ENCODE data around the gene TMED1. TPM values are rescaled to one million over a fixed set of nuclear protein-coding genes. Genes with fewer than 3 reads are reported as not detected.

The TMED1 gene
- total and polyA plus RNA-seq, 10 donors: 13.1 to 30.5 (median 19.3) TPM

DNA sequence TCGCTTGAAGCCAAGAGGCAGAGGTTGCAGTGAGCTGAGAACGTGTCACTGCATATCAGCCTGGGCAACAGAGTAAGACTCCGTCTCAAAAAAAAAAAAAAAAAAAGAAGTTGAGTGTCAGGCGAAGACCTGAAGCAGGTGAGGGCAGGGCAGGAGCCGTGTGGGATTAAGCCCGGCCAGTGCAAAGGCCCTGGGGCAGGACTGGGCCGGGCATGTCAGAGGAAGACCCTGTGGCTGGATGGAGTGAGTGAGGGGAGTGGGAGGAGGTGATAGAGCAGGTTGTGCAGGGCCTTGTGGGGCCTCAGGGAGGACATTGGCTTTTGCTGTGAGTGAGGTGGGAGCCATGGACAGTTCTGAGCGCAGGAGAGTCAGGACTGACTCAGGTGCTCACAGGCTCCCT, 47.9 kb downstream of the TMED1 start:
- no peaks in the 10 kb centered on the region for H3K9me3 ChIP-seq
- TF ChIP-seq POLR2A (IDR thresholded peaks at IDR 0.05): no peak
- peak in 2 of 3 donors; percentile 17 to 46 for TF ChIP-seq POLR2AphosphoS5 (IDR thresholded peaks at IDR 0.05)
- intact Hi-C loops (cut with DNase I; ENCODE audit: low total_unique reads): no loop called here
- WGBS, 5 donors: 92 to 98% (median 96%) methylated on average over 8 of the region's 8 CpGs
- no peak overlapping the region for H3K4me3 ChIP-seq
- H3K36me3 ChIP-seq: peaks cover 0 to 100% (median 89%) of the 10 kb centered on the region in 6 donors
- no peak overlapping the region for H3K27ac ChIP-seq
- peaks cover 3 to 32% (median 23%) of the 10 kb centered on the region in 6 donors for H3K4me1 ChIP-seq
- no peak for DNase-seq
- H3K27me3 ChIP-seq (replicated peaks in 1 of 7): no peaks in the 10 kb centered on the region

DNA sequence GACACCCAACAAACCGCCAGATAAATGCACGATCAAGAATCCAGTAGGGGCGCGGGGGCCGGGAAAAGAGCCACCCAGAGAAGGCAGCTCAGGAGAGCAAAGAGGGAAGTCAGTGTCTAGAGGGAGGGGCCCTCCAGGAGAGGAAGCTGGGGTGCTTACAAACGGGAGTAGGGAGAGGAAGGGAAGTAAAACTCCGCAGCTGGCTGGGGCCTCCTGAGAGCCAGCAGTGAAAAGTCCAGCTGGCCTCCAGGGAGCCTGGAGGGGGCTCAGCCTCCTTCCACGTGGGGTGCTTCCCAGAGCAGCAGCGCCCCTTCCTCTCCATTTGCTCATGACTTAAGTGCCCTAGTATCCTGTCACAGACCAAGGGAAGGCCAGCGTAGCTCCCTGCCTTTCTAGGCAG, 51.8 kb downstream of the TMED1 start:
- H3K9me3 ChIP-seq: no peaks in the 10 kb centered on the region
- intact Hi-C loops (cut with DNase I; ENCODE audit: low total_unique reads): no loop called here
- TF ChIP-seq, protein P1, sequence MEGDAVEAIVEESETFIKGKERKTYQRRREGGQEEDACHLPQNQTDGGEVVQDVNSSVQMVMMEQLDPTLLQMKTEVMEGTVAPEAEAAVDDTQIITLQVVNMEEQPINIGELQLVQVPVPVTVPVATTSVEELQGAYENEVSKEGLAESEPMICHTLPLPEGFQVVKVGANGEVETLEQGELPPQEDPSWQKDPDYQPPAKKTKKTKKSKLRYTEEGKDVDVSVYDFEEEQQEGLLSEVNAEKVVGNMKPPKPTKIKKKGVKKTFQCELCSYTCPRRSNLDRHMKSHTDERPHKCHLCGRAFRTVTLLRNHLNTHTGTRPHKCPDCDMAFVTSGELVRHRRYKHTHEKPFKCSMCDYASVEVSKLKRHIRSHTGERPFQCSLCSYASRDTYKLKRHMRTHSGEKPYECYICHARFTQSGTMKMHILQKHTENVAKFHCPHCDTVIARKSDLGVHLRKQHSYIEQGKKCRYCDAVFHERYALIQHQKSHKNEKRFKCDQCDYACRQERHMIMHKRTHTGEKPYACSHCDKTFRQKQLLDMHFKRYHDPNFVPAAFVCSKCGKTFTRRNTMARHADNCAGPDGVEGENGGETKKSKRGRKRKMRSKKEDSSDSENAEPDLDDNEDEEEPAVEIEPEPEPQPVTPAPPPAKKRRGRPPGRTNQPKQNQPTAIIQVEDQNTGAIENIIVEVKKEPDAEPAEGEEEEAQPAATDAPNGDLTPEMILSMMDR (IDR thresholded peaks at IDR 0.05 in 8 of 11, conservative IDR thresholded peaks at IDR 0.05 in 3 of 11): peak in 1 of 11 experiments; percentile 6
- TF ChIP-seq POLR2AphosphoS5 (IDR thresholded peaks at IDR 0.05) (peak; percentile 37 to 53 (median 52)), POLR2A (IDR thresholded peaks at IDR 0.05) (no peak)
- no peaks in the 10 kb centered on the region for H3K27me3 ChIP-seq (replicated peaks in 1 of 7)
- peaks cover 12 to 71% (median 60%) of the 10 kb centered on the region in 6 donors for H3K4me1 ChIP-seq
- DNase-seq: peak; percentile 83
- H3K36me3 ChIP-seq: peaks cover 0 to 100% (median 85%) of the 10 kb centered on the region in 6 donors
- WGBS, 5 donors: 29 to 39% (median 33%) methylated on average over 10 of the region's 10 CpGs
- peak overlapping the region in 1 of 8 donors; percentile 21 for H3K4me3 ChIP-seq
- H3K27ac ChIP-seq: peak overlapping the region; percentile 22 to 88 (median 72)

DNA sequence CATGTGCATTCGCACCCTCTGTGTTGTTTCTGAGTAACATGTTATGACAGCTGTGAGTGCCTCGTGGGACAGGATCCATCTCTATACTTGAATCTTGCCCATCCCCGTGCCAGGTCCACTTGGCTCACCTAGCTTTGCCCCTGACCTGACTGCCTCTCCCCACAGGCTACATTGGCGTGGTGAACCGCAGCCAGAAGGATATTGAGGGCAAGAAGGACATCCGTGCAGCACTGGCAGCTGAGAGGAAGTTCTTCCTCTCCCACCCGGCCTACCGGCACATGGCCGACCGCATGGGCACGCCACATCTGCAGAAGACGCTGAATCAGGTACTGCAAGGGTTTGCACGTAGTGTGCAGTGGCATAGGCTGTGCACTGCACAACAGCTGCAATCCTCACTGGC, 53.2 kb downstream of the TMED1 start:
- 46 to 71% (median 65%) methylated on average over 13 of the region's 13 CpGs for WGBS, 5 donors
- DNase-seq: peak; percentile 88
- no peak for TF ChIP-seq POLR2A (IDR thresholded peaks at IDR 0.05)
- TF ChIP-seq POLR2AphosphoS5 (IDR thresholded peaks at IDR 0.05): peak; percentile 78 to 91 (median 90)
- TF ChIP-seq, protein P1 (IDR thresholded peaks at IDR 0.05 in 8 of 11, conservative IDR thresholded peaks at IDR 0.05 in 3 of 11): peak in 1 of 11 experiments; percentile 13
- intact Hi-C loops (cut with DNase I; ENCODE audit: low total_unique reads): no loop called here
- H3K4me3 ChIP-seq: no peak overlapping the region
- no peaks in the 10 kb centered on the region for H3K9me3 ChIP-seq
- H3K4me1 ChIP-seq: peaks cover 15 to 85% (median 71%) of the 10 kb centered on the region in 6 donors
- peaks cover 0 to 100% (median 81%) of the 10 kb centered on the region in 6 donors for H3K36me3 ChIP-seq
- no peaks in the 10 kb centered on the region for H3K27me3 ChIP-seq (replicated peaks in 1 of 7)
- H3K27ac ChIP-seq: peak overlapping the region in 5 of 8 donors; percentile 22 to 88 (median 65)

Small RNA genes lying within 50 kb of the gene (microRNA-seq; reads per million reads assigned to microRNA genes)
- gene MIR199A1: 0.28 to 1.1 (median 0.72) reads per million in 3 donors
- gene MIR6793: 0.35 to 2.5 (median 1.4) reads per million in 3 donors

Small RNA genes lying within 50 kb of the gene (small RNA-seq; reads per million reads assigned to genes)
- gene MIR199A1 (0 reads per million in 4 donors), gene MIR6793 (0 to 0.48 (median 0.18) reads per million in 4 donors)

Other genes starting within 250 kb of the TMED1 start
- 1 to 10 TPM in 3 of 7 donors, under 1 TPM in 3, not detected in 1; 0.65 to 2.1 (median 0.93) TPM for gene AP1M2, start 248.9 kb downstream of the TMED1 start, total RNA-seq
- under 1 TPM; 0.09 to 0.83 (median 0.74) TPM for gene AP1M2, start 248.9 kb downstream of the TMED1 start, polyA plus RNA-seq
- gene SLC44A2, start 210.7 kb downstream of the TMED1 start, total RNA-seq: 100 to 1,000 TPM; 199 to 358 (median 274) TPM
- gene SLC44A2, start 210.7 kb downstream of the TMED1 start, polyA plus RNA-seq: 100 to 1,000 TPM; 108 to 128 (median 125) TPM
- gene ILF3, start 181.9 kb downstream of the TMED1 start, total RNA-seq: 100 to 1,000 TPM; 150 to 264 (median 221) TPM
- 100 to 1,000 TPM in 2 of 3 donors, 10 to 100 TPM in 1; 82.9 to 152 (median 143) TPM for gene ILF3, start 181.9 kb downstream of the TMED1 start, polyA plus RNA-seq
- gene QTRT1, start 134.8 kb downstream of the TMED1 start, total RNA-seq: 10 to 100 TPM; 20.6 to 49.4 (median 33.6) TPM
- gene QTRT1, start 134.8 kb downstream of the TMED1 start, polyA plus RNA-seq: 100 to 1,000 TPM in 2 of 3 donors, 10 to 100 TPM in 1; 65.3 to 114 (median 111) TPM
- 100 to 1,000 TPM; 175 to 298 (median 197) TPM for gene DNM2, start 118.1 kb downstream of the TMED1 start, total RNA-seq
- 100 to 1,000 TPM in 1 of 3 donors, 10 to 100 TPM in 2; 57.1 to 104 (median 89.0) TPM for gene DNM2, start 118.1 kb downstream of the TMED1 start, polyA plus RNA-seq
- gene C19orf38, start 12.2 kb upstream of the TMED1 start, total RNA-seq: 10 to 100 TPM; 11.7 to 48.1 (median 20.3) TPM
- gene C19orf38, start 12.2 kb upstream of the TMED1 start, polyA plus RNA-seq: 10 to 100 TPM; 10.2 to 15.9 (median 12.1) TPM
- gene CARM1, start 35.3 kb upstream of the TMED1 start, total RNA-seq: 10 to 100 TPM; 18.2 to 32.0 (median 29.4) TPM
- gene CARM1, start 35.3 kb upstream of the TMED1 start, polyA plus RNA-seq: 10 to 100 TPM; 13.6 to 25.7 (median 13.7) TPM
- 10 to 100 TPM; 24.1 to 42.3 (median 29.8) TPM for gene YIPF2, start 92.4 kb upstream of the TMED1 start, total RNA-seq
- 10 to 100 TPM; 12.5 to 28.6 (median 16.8) TPM for gene YIPF2, start 92.4 kb upstream of the TMED1 start, polyA plus RNA-seq
- 10 to 100 TPM; 18.0 to 24.3 (median 21.3) TPM for gene TIMM29, start 92.6 kb upstream of the TMED1 start, total RNA-seq
- gene TIMM29, start 92.6 kb upstream of the TMED1 start, polyA plus RNA-seq: 10 to 100 TPM in 2 of 3 donors, 1 to 10 TPM in 1; 6.8 to 15.1 (median 12.9) TPM
- 10 to 100 TPM; 61.5 to 95.6 (median 67.0) TPM for gene SMARCA4, start 124.8 kb upstream of the TMED1 start, total RNA-seq
- gene SMARCA4, start 124.8 kb upstream of the TMED1 start, polyA plus RNA-seq: 10 to 100 TPM; 41.6 to 69.6 (median 58.4) TPM